Fibroblast of lung (primary cell): Measurements from ENCODE around the gene SP6. TPM values are rescaled to one million over a fixed set of nuclear protein-coding genes. Genes with fewer than 3 reads are reported as not detected.

Experiments
- DNase-seq, 2 donors: peaks; one replicate each; pipeline versions ENCODE4 v3.0.0 to v3.0.0-alpha.2; 2010; ENCODE audit warnings: low read depth in 2 of 2
- H2AFZ ChIP-seq: 2 replicates; pipeline ENCODE4 v1.5.1; 2012; ENCODE audit warnings: low read length, control low read depth, inconsistent platforms
- H3K27ac ChIP-seq: 2 replicates; pipeline ENCODE4 v1.5.1; 2011; ENCODE audit warnings: low read length, control low read depth; ENCODE audit not compliant: insufficient read depth
- H3K27me3 ChIP-seq: 2 replicates; pipeline ENCODE4 v1.5.1; 2011; ENCODE audit warnings: mild to moderate bottlenecking, low read length; ENCODE audit not compliant: control insufficient read depth, insufficient read depth
- H3K36me3 ChIP-seq: 2 replicates; pipeline ENCODE4 v1.5.1; 2011; ENCODE audit warnings: low read length; ENCODE audit not compliant: control insufficient read depth, insufficient read depth
- H3K4me1 ChIP-seq: 2 replicates; pipeline ENCODE4 v1.5.1; 2011; ENCODE audit warnings: low read length; ENCODE audit not compliant: control insufficient read depth, insufficient read depth; ENCODE audit errors: extremely low read depth
- H3K4me2 ChIP-seq: 2 replicates; pipeline ENCODE4 v1.5.1; 2011; ENCODE audit warnings: low read length, control low read depth; ENCODE audit not compliant: insufficient read depth; ENCODE audit errors: extremely low read depth
- H3K4me3 ChIP-seq, 4 experiments: fragments of 200-600 bp in 1 of 4; sonication (generic) in 1 of 4; replicated peaks in 1 of 4; 2 replicates each; pipeline ENCODE4 v1.5.1; 2011 to 2016; ENCODE audit warnings: low read length in 4 of 4, low read depth in 3 of 4, mild to moderate bottlenecking in 3 of 4, control low read depth in 2 of 4, inconsistent platforms in 1 of 4, mixed read lengths in 1 of 4; ENCODE audit not compliant: insufficient read depth in 1 of 4; ENCODE audit errors: control extremely low read depth in 1 of 4
- H3K79me2 ChIP-seq: 2 replicates; pipeline ENCODE4 v1.5.1; 2012; ENCODE audit warnings: mild to moderate bottlenecking, low read length, inconsistent platforms; ENCODE audit not compliant: control insufficient read depth, insufficient read depth
- H3K9ac ChIP-seq: 2 replicates; pipeline ENCODE4 v1.5.1; 2011; ENCODE audit warnings: mild to moderate bottlenecking, low read length, control low read depth; ENCODE audit not compliant: insufficient read depth
- H3K9me3 ChIP-seq: 2 replicates; pipeline ENCODE4 v1.5.1; 2012; ENCODE audit warnings: low read depth, low read length; ENCODE audit not compliant: control insufficient read depth, insufficient read depth
- H4K20me1 ChIP-seq: 2 replicates; pipeline ENCODE4 v1.5.1; 2011; ENCODE audit warnings: low read length; ENCODE audit not compliant: control insufficient read depth, insufficient read depth; ENCODE audit errors: extremely low read depth
- EZH2 ChIP-seq: IDR thresholded peaks from 2 replicates; pipeline ENCODE4 v1.5.1; 2012; ENCODE audit warnings: low read length, control low read depth, mild to moderate bottlenecking; ENCODE audit errors: missing control alignments
- polyA plus RNA-seq, 2 donors: library from polyadenylated mRNA; depleted of rRNA in 1 of 2; stranded (reverse) in 1 of 2; unstranded in 1 of 2; fragments of >200 nt; gene quantifications; 2 replicates each; pipeline ENCODE4 v1.2.1, GENCODE V29; 2011 to 2012; ENCODE audit warnings: missing spikeins in 1 of 2
- total RNA-seq: library from RNA; depleted of rRNA; stranded (reverse); fragments of >200 nt; gene quantifications from 2 replicates; pipeline ENCODE4 v1.2.1, GENCODE V29; 2014
- TF ChIP-seq, protein P1 (sequence below), 2 donors: IDR thresholded peaks in 1 of 2; conservative IDR thresholded peaks in 1 of 2; 1 replicate in 1 of 2; 2 replicates in 1 of 2; pipeline ENCODE4 v1.5.1; 2011 to 2012; ENCODE audit warnings: low read length in 2 of 2, control low read depth in 1 of 2, inconsistent platforms in 1 of 2, low read depth in 1 of 2, mild to moderate bottlenecking in 1 of 2

Gene SP6
- total and polyA plus RNA-seq, 2 donors (not counting 1 experiment from before 2014, with no cell fraction given) = under 0.01 to 0.07 TPM

DNA sequence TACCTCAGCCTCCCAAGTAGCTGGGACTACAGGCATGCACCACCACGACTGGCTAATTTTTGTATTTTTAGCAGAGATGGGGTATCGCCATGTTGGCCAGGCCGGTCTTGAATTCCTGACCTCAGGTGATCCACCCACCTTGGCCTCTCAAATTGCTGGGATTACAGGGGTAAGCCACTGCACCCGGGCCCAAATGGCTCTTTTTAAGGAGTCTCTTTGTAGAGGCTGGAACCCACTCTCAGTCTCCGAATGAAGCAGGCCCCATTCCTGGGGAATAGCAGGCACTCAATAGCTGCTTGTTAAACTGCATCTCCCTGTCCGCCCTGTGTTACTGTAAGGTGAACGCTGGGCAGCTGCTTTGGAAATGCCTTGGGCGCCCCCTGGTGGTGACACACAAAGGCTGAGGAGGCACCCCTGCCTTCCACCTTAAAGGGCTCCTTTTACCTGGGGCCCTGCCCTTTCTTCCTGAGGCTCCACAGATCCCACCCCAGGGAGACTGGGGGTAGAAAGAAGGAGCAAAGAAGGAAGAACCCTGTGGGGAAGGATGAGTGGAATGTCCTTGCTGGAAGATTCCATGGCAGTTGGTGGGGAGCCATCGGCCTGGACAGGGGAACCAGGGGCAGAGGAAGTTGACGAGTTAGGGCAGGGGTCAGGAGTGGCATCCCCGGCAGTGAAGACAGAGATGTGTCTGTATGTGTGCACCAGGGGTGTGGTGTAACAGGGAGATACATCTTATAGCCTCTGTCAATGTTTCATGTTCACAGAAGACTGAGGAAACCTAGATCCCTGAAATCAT lies 39.0 kb upstream of the SP6 start:
- Histone ChIP-seq H4K20me1 (no peaks in the 10 kb centered on the region), H2AFZ (no peak overlapping the region), H3K4me3 (no peak overlapping the region), H3K79me2 (no peaks in the 10 kb centered on the region), H3K27me3 (no peaks in the 10 kb centered on the region), H3K4me2 (no peak overlapping the region), H3K9ac (no peak overlapping the region), H3K9me3 (no peaks in the 10 kb centered on the region), H3K36me3 (no peaks in the 10 kb centered on the region), H3K27ac (no peak overlapping the region), H3K4me1 (peaks cover 4% of the 10 kb centered on the region)
- TF ChIP-seq, protein P1, sequence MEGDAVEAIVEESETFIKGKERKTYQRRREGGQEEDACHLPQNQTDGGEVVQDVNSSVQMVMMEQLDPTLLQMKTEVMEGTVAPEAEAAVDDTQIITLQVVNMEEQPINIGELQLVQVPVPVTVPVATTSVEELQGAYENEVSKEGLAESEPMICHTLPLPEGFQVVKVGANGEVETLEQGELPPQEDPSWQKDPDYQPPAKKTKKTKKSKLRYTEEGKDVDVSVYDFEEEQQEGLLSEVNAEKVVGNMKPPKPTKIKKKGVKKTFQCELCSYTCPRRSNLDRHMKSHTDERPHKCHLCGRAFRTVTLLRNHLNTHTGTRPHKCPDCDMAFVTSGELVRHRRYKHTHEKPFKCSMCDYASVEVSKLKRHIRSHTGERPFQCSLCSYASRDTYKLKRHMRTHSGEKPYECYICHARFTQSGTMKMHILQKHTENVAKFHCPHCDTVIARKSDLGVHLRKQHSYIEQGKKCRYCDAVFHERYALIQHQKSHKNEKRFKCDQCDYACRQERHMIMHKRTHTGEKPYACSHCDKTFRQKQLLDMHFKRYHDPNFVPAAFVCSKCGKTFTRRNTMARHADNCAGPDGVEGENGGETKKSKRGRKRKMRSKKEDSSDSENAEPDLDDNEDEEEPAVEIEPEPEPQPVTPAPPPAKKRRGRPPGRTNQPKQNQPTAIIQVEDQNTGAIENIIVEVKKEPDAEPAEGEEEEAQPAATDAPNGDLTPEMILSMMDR (conservative IDR thresholded peaks at IDR 0.05 in 1 of 2, IDR thresholded peaks at IDR 0.05 in 1 of 2; ENCODE audit: low read depth in 1 of 2, low read length in 2 of 2) = peak; percentile 86 to 91
- TF ChIP-seq EZH2 = no peak
- peak; percentile 67 to 81 for DNase-seq

- no peak overlapping the region for H3K4me3 ChIP-seq
- no peaks in the 10 kb centered on the region for H4K20me1 ChIP-seq
- no peaks in the 10 kb centered on the region for H3K9me3 ChIP-seq
- TF ChIP-seq, protein P1 (conservative IDR thresholded peaks at IDR 0.05 in 1 of 2, IDR thresholded peaks at IDR 0.05 in 1 of 2; ENCODE audit: low read depth in 1 of 2, low read length in 2 of 2) = no peak
- TF ChIP-seq EZH2 = no peak
- H3K79me2 ChIP-seq = no peaks in the 10 kb centered on the region
- no peak overlapping the region for H3K27ac ChIP-seq
- no peaks in the 10 kb centered on the region for H3K36me3 ChIP-seq
- H3K4me2 ChIP-seq = no peak overlapping the region
- no peaks in the 10 kb centered on the region for H3K4me1 ChIP-seq
- no peaks in the 10 kb centered on the region for H3K27me3 ChIP-seq
- H3K9ac ChIP-seq = no peak overlapping the region
- no peak for DNase-seq
- no peak overlapping the region for H2AFZ ChIP-seq
Observed at GRCh38 chr17:47888293-47888692, 37.3 kb upstream of the SP6 start.

GRCh38 chr17:47884905-47885730 lies 34.2 kb upstream of the SP6 start:
- no peaks in the 10 kb centered on the region for H3K36me3 ChIP-seq
- no peak overlapping the region for H3K4me2 ChIP-seq
- DNase-seq = no peak
- no peaks in the 10 kb centered on the region for H3K79me2 ChIP-seq
- no peaks in the 10 kb centered on the region for H4K20me1 ChIP-seq
- H3K4me3 ChIP-seq = no peak overlapping the region
- TF ChIP-seq, protein P1 (conservative IDR thresholded peaks at IDR 0.05 in 1 of 2, IDR thresholded peaks at IDR 0.05 in 1 of 2; ENCODE audit: low read depth in 1 of 2, low read length in 2 of 2) = no peak
- TF ChIP-seq EZH2 = no peak
- peaks cover 2% of the 10 kb centered on the region for H3K4me1 ChIP-seq
- H3K9ac ChIP-seq = no peak overlapping the region
- H3K9me3 ChIP-seq = no peaks in the 10 kb centered on the region
- no peaks in the 10 kb centered on the region for H3K27me3 ChIP-seq
- no peak overlapping the region for H3K27ac ChIP-seq
- no peak overlapping the region for H2AFZ ChIP-seq
